Gastroesophageal sphincter (tissue), 4 donors: ENCODE data around the gene FBXO45. TPM values are rescaled to one million over a fixed set of nuclear protein-coding genes. Genes with fewer than 3 reads are reported as not detected.

Experiments used
- ATAC-seq: fragments of 150-250 bp; one replicate; pipeline ENCODE4 v1.9.1; 2016; ENCODE audit warnings: mild to moderate bottlenecking, moderate library complexity
- H3K27ac ChIP-seq, 4 donors: fragments of 200-600 bp; sonication (generic) in 3 of 4; 1 replicate in 3 of 4; 2 replicates in 1 of 4; pipeline ENCODE4 v1.5.1; 2016 to 2019
- H3K27me3 ChIP-seq: fragments of 200-600 bp; sonication (generic); one replicate; pipeline ENCODE4 v1.5.1; 2019
- H3K36me3 ChIP-seq, 2 donors: fragments of 200-600 bp; sonication (generic); one replicate each; pipeline ENCODE4 v1.5.1; 2019; ENCODE audit warnings: control low read depth in 1 of 2
- H3K4me1 ChIP-seq, 3 donors: fragments of 200-600 bp; sonication (generic); 1 replicate in 2 of 3; 2 replicates in 1 of 3; pipeline ENCODE4 v1.5.1; 2016 to 2019; ENCODE audit warnings: control low read depth in 2 of 3
- H3K4me3 ChIP-seq, 2 donors: fragments of 200-600 bp; sonication (generic); one replicate each; pipeline ENCODE4 v1.5.1; 2019; ENCODE audit warnings: mild to moderate bottlenecking in 1 of 2, moderate library complexity in 1 of 2
- H3K9me3 ChIP-seq, 3 donors: fragments of 200-600 bp; sonication (generic); one replicate each; pipeline ENCODE4 v1.5.1; 2017 to 2019; ENCODE audit warnings: control low read depth in 2 of 3
- EP300 ChIP-seq: sonication (generic); formaldehyde crosslinking; IDR thresholded peaks from one replicate; pipeline ENCODE4 v1.6.1; 2017; ENCODE audit warnings: antibody characterized with exemption, mild to moderate bottlenecking
- POLR2A ChIP-seq, 2 donors: fragments of 450-650 bp; IDR thresholded peaks; one replicate each; pipeline ENCODE4 v1.6.1; 2017; ENCODE audit warnings: antibody characterized with exemption in 2 of 2, mild to moderate bottlenecking in 2 of 2, moderate library complexity in 1 of 2
- POLR2AphosphoS5 ChIP-seq: sonication (generic); formaldehyde crosslinking; IDR thresholded peaks from one replicate; pipeline ENCODE4 v1.6.1; 2017; ENCODE audit warnings: antibody characterized with exemption
- WGBS, 2 donors: methylation state at CpG; one replicate each; pipeline ENCODE4 v1.1.5; 2018; ENCODE audit warnings: low coverage in 1 of 2; 5-methylcytosine and 5-hydroxymethylcytosine counted together
- total RNA-seq, 4 donors: library from RNA; depleted of rRNA; stranded (reverse); fragments of >200 nt; gene quantifications; one replicate each; pipeline ENCODE4 v1.1.0, GENCODE V29; 2016
- TF ChIP-seq, protein P1 (sequence below), 4 experiments: fragments of 200-600 bp in 2 of 4; fragments of 450-650 bp in 2 of 4; sonication (generic) in 1 of 4; IDR thresholded peaks; one replicate each; pipeline ENCODE4 v1.5.1; 2017 to 2019; ENCODE audit warnings: antibody characterized with exemption in 4 of 4, mild to moderate bottlenecking in 2 of 4, moderate library complexity in 2 of 4

Gene FBXO45
- total RNA-seq, 4 donors from 2014 or later: 9.8 to 16.6 (median 13.4) TPM

DNA sequence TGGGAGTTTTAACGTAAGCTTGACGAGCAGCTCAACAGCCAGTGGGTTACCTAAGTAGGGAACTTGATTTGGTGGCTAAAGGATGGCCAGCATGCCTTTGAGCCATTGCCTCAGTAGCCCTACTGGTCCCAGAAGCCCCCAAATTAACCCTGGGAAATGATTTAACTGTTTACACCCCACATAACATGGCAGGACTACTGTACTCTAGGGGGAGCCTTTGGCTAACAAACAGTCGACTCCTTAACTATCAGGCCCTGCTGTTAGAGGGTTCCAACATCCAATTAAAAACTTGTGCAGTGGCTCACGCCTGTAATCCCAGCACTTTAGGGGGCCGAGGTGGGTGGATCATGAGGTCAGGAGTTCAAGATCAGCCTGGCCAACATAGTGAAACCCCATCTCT, 43.9 kb upstream of the FBXO45 start:
- Histone ChIP-seq H3K36me3 (no peaks in the 10 kb centered on the region), H3K4me3 (no peak overlapping the region), H3K27me3 (no peaks in the 10 kb centered on the region), H3K4me1 (peaks cover 0 to 10% (median 4%) of the 10 kb centered on the region in 3 donors), H3K9me3 (peaks cover 0 to 21% (median 0%) of the 10 kb centered on the region in 3 donors), H3K27ac (no peak overlapping the region)
- TF ChIP-seq POLR2A (IDR thresholded peaks at IDR 0.05) (no peak), POLR2AphosphoS5 (no peak), EP300 (no peak)
- TF ChIP-seq, protein P1, sequence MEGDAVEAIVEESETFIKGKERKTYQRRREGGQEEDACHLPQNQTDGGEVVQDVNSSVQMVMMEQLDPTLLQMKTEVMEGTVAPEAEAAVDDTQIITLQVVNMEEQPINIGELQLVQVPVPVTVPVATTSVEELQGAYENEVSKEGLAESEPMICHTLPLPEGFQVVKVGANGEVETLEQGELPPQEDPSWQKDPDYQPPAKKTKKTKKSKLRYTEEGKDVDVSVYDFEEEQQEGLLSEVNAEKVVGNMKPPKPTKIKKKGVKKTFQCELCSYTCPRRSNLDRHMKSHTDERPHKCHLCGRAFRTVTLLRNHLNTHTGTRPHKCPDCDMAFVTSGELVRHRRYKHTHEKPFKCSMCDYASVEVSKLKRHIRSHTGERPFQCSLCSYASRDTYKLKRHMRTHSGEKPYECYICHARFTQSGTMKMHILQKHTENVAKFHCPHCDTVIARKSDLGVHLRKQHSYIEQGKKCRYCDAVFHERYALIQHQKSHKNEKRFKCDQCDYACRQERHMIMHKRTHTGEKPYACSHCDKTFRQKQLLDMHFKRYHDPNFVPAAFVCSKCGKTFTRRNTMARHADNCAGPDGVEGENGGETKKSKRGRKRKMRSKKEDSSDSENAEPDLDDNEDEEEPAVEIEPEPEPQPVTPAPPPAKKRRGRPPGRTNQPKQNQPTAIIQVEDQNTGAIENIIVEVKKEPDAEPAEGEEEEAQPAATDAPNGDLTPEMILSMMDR (IDR thresholded peaks at IDR 0.05): no peak
- 31 to 42% methylated on average over 2 to 4 of the region's 5 CpGs for WGBS, 2 donors
- no peak for ATAC-seq

DNA sequence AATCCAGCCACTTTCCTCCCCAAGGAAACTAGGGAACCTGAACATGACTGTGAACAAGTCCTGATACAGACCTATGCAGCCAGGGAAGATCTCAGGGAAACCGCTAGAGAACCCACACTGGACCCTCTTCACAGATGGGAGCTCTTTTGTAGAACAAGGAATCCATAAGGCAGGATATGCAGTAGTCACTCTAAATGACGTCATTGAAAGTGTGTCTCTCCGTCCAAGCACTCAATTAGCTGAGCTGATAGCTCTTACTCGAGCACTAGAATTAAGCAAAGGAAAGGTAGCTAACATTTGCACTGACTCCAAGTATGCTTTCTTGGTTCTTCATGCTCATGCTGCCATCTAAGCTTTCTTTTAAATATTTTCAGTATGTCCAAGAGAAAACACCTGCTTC, 43.3 kb upstream of the FBXO45 start:
- Histone ChIP-seq H3K36me3 (no peaks in the 10 kb centered on the region), H3K9me3 (peaks cover 0 to 15% (median 0%) of the 10 kb centered on the region in 3 donors), H3K27ac (no peak overlapping the region), H3K4me1 (peaks cover 0 to 10% (median 4%) of the 10 kb centered on the region in 3 donors), H3K27me3 (no peaks in the 10 kb centered on the region), H3K4me3 (no peak overlapping the region)
- TF ChIP-seq, protein P1 (IDR thresholded peaks at IDR 0.05): no peak
- TF ChIP-seq POLR2AphosphoS5 (no peak), EP300 (no peak), POLR2A (IDR thresholded peaks at IDR 0.05) (no peak)
- no peak for ATAC-seq
- 74 to 80% methylated on average over 4 of the region's 4 CpGs for WGBS, 2 donors

DNA sequence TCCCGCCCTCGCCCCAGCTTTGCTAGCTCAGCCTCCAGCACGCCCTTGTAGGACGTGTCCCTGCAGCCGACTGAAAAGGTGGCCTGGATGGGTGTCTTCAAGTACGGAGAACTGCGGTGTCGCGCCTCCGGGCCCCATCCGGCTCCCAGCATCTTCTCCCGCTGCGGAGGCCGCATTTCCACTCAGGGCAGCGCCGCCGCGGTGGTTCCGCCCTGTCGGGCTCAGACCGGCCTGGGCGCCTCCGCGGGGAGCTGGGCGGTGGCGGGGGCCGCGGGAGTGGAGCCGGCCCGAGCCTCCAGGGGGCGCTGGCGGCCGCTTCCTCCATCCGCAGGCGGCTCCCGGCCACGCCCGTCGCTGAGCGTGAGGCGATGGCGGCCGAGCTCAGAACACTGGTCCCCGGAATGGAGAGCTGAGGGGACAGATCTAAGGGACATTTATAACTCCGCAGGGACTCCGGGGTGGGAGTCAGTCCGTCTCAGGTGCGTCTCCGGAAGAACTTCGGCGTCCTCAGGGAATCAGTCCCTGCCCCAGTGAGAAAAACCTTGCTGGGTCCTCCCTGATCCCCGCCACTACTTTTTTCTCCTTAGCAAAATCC, 39.7 kb upstream of the FBXO45 start:
- Histone ChIP-seq H3K27me3 (no peaks in the 10 kb centered on the region), H3K4me1 (peaks cover 0 to 10% (median 4%) of the 10 kb centered on the region in 3 donors), H3K9me3 (no peaks in the 10 kb centered on the region), H3K4me3 (peak overlapping the region; percentile 33 to 54), H3K36me3 (no peaks in the 10 kb centered on the region), H3K27ac (peak overlapping the region in 3 of 4 donors; percentile 78 to 80 (median 79))
- peak; percentile 95 for ATAC-seq
- WGBS, 2 donors: 0 to 30% methylated on average over 5 to 8 of the region's 52 CpGs
- no peak for TF ChIP-seq POLR2A (IDR thresholded peaks at IDR 0.05)
- TF ChIP-seq, protein P1 (IDR thresholded peaks at IDR 0.05): peak; percentile 47 to 97 (median 78)

DNA sequence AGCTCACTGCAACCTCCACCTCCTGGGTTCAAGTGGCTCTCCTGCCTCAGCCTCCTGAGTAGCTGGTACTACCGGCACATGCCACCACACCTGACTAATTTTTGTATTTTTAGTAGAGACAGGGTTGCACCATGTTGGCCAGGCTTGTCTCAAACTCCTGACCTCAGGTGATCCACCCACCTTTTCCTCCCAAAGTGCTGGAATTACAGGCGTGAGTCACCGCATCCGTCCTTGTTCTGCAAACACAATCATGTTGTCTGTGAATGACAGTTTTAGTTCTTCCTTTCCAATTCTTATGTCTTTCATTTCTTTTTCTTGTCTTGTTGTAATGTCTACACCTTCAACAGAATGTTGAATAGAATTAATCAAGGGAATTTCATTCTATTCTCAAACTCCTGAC, 37.0 kb upstream of the FBXO45 start:
- WGBS, 2 donors: 73 to 91% methylated on average over 3 to 4 of the region's 4 CpGs
- H3K4me3 ChIP-seq: no peak overlapping the region
- no peak overlapping the region for H3K27ac ChIP-seq
- H3K27me3 ChIP-seq: no peaks in the 10 kb centered on the region
- H3K4me1 ChIP-seq: peaks cover 0 to 10% (median 4%) of the 10 kb centered on the region in 3 donors
- ATAC-seq: no peak
- H3K9me3 ChIP-seq: no peaks in the 10 kb centered on the region
- no peaks in the 10 kb centered on the region for H3K36me3 ChIP-seq
- TF ChIP-seq EP300: no peak

DNA sequence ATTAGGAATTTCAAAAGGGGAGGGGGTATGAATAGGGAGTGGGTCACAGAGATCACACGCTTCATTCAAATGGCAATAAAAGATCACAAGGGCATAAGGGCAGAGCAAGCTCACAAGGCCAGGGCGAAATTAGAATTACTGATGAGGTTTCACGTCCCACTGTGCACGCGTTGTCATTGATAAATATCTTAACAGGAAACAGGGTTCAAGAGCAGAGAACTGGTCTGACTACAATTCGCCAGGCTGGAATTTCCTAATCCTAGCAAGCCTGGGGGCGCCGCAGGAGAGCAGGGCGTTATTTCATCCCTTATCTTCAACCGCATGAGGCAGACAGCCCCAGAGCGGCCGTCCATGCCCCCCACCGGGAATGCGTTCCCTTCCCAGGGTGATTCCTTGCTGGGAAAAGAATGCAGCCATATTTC, 35.2 kb upstream of the FBXO45 start:
- ATAC-seq: no peak
- TF ChIP-seq POLR2A (IDR thresholded peaks at IDR 0.05) (no peak), EP300 (no peak)
- TF ChIP-seq, protein P1 (IDR thresholded peaks at IDR 0.05): no peak
- WGBS, 2 donors: 33 to 39% methylated on average over 12 to 14 of the region's 14 CpGs
- Histone ChIP-seq H3K27ac (no peak overlapping the region), H3K27me3 (peaks cover 6% of the 10 kb centered on the region), H3K4me3 (no peak overlapping the region), H3K4me1 (peaks cover 0 to 10% (median 4%) of the 10 kb centered on the region in 3 donors), H3K36me3 (no peaks in the 10 kb centered on the region), H3K9me3 (no peaks in the 10 kb centered on the region)
